NCI-H2196 treated with DMSO at 0.1 percent for 48 hours (cell line): ENCODE data around the gene PRPH.
A peak's percentile ranks its signal among the peaks of the same experiment; 100 is the strongest.
"Not testable (repeated sequence)": the region's sequence is repeated elsewhere in the genome, so short reads cannot be mapped to it uniquely, and the experiment has no call there.

ENCODE experiments used
- DNase-seq: peaks from one replicate; lab custom pipeline; 2025; ENCODE audit not compliant: unreplicated experiment; lab: John Stamatoyannopoulos, UW

The PRPH gene

DNA sequence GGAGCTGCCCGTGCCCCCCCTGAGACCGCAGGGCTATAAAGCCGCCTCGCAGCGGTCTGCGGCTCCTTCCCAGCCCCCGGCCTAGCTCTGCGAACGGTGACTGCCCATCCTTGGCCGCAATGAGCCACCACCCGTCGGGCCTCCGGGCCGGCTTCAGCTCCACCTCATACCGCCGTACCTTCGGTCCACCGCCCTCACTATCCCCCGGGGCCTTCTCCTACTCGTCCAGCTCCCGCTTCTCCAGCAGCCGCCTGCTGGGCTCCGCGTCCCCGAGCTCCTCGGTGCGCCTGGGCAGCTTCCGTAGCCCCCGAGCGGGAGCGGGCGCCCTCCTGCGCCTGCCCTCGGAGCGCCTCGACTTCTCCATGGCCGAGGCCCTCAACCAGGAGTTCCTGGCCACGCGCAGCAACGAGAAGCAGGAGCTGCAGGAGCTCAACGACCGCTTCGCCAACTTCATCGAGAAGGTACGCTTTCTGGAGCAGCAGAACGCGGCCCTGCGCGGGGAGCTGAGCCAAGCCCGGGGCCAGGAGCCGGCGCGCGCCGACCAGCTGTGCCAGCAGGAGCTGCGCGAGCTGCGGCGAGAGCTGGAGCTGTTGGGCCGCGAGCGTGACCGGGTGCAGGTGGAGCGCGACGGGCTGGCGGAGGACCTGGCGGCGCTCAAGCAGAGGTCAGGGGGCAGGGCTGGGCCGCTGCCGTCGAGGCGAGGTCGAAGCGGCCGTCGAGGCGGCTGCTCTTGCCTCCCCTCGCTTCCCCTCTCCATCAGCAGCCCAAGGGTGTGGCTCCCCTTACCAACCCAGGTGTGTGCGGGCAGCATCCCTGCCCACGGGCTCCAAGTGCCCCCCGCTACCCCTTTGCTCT, at the start of gene PRPH:
Gene PRPH (plus strand): TSS at position 66 of the 855 bp plus-strand sequence. CDS start 54 bp downstream, at position 120.
- DNase-seq: no peak

- DNase-seq: no peak
Observed at GRCh38 chr12:49251357-49251756, 43.6 kb upstream of the PRPH start.

DNA sequence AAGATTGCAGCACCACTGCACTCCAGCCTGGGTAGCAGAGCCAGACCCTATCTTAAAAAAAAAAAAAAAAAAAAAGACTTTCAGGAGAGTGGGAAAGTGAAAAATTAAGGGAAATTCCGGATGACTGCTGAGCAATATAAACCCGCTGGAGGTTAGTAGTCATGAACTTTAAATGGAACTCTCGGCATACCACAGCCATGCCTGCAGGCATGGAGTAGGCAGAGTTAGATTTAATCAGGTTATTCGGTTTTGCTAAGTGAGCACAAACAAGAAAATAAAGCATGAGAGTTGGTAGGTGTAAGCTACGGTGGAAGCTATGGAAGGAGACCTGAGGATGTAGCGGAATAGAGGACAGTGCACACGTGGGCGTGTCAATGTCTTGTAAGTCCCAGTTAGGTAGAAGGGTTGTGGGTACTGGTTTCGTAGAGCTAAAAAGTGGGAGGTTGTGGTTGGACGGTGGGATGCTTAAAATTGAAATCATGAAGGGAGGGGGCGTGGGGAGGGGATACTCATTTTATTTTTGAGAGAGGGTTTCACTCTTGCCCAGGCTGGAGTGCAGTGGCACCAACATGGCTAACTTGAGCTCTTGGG, 41.8 kb upstream of the PRPH start:
- no peak for DNase-seq

GRCh38 chr12:49255456-49255855, 39.5 kb upstream of the PRPH start:
- not testable (repeated sequence) for DNase-seq

- DNase-seq: no peak
Observed at GRCh38 chr12:49255857-49256637, 38.9 kb upstream of the PRPH start.

DNA sequence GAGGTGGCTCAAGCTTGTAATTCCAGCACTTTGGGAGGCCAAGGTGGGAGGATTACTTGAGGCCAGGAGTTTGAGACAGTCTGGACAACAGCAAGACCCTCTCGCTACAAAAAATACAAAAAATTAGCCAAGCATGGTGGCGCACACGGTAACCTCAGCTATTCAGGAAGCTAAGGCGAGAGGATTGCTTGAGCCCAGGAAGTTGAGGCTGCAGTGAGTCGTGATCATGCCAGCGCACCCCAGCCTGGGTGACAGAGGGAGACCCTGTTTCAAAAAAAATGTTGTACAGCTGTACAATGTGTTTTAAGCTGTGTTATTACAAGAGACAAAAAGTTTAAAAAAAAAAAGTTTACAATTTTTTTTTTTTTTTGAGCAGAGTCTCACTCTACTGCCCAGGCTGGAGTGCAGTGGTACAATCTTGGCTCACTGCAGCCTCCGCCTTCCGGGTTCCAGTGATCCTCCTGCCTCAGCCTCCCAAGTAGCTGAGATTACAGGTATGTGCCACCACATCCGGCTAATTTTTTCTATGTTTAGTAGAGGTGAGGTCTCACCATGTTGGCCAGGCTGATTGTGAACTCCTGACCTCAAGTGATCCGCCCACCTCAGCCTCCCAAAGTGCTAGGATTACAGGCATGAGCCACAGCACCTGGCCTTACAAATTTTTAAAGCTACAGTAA, 37.3 kb upstream of the PRPH start:
- DNase-seq: not testable (repeated sequence)

DNA sequence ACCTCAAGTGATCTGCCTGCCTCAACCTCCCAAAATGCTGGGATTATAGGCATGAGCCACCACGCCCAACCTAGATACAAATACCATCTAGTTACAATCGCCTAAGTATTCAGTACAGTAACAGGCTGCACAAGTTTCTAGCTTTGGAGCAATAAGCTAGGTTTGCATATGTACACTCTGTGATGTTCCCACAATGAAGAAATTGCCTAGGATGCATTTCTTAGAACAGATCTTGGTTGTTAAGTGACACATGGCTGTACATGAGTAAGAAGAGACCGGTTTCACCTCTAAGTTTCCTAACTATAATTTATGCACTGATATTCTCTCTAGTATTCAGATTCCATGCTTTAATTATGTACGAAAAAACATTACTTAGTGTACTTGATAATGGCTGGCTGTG, 35.5 kb upstream of the PRPH start:
- no peak for DNase-seq

GRCh38 chr12:49260166-49260565, 34.8 kb upstream of the PRPH start:
- no peak for DNase-seq

DNA sequence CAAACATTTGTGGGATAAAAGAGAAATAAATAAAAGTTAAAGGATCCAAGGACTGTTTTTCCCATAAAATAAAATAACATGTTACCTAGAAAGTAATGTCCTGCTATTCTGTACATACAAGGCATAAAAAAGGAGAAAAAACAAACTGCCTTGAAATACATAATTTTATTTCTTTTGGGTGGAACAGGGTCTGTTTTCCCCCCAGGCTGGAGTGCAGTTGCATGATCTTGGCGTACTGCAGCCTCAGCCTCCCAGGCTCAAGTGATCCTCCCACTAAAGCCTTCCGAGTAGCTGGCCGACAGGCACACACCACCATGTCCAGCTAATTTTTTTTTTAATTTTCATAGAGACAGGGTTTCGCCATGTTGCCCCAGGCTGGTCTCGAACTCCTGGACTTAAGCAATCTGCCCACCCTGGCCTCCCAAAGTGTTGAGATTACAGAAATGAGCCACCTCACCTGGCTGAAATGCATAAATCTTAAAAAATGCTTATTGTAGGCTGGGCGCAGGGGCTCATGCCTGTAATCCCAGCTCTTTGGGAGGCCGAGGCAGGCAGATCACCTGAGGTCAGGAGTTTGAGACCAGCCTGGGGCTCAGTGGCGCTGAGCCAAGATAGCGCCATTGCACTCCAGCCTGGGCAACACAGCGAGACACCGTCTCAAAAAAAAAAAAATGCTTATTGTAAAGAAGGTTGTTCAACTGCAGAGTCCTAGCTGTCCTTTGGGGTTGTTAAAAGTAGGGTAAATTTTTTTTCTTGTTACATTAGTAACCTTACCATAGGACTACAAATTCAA, 34.2 kb upstream of the PRPH start:
- no peak for DNase-seq

DNA sequence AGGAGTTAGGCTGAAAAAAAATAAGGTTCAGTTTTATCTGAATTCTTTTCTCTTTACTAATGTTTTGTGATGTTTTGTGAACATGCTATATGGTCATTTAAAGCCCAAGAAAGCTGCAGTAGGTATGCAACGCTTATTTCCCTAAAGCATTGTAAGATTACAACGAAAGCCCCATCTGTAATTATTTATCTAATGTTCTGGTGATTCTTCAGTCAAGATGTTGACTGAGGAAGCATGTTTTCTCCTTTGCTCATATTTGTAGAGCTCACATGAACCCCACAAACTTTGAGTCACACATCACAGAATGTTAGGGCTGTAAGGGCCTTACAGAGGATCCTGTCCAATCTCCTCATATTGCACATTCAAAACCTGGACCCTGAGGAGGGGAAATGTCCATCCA, 33.2 kb upstream of the PRPH start:
- no peak for DNase-seq

GRCh38 chr12:49263400-49263763, 31.6 kb upstream of the PRPH start:
- no peak for DNase-seq

DNA sequence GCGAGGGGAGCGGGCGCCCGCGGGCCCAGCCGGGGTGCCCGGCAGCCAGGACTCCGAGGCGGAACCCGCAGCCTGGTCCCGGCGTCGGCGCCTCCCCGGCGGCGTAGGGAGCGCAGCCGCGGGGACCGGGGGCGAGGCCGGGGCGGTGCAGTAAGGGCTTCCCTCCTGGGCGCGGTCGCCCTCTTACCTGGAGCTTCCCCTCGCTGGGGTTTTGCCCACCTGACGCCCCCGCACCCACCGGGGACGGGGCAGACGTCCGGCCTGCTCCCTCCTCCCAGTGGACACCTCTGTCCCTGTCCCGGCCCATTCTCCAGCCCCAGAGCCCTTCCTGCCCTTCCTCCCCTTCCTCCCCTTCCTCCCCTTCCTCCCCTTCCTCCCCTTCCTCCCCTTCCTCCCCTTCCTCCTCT, 30.5 kb upstream of the PRPH start:
- peak; percentile 68 for DNase-seq

DNA sequence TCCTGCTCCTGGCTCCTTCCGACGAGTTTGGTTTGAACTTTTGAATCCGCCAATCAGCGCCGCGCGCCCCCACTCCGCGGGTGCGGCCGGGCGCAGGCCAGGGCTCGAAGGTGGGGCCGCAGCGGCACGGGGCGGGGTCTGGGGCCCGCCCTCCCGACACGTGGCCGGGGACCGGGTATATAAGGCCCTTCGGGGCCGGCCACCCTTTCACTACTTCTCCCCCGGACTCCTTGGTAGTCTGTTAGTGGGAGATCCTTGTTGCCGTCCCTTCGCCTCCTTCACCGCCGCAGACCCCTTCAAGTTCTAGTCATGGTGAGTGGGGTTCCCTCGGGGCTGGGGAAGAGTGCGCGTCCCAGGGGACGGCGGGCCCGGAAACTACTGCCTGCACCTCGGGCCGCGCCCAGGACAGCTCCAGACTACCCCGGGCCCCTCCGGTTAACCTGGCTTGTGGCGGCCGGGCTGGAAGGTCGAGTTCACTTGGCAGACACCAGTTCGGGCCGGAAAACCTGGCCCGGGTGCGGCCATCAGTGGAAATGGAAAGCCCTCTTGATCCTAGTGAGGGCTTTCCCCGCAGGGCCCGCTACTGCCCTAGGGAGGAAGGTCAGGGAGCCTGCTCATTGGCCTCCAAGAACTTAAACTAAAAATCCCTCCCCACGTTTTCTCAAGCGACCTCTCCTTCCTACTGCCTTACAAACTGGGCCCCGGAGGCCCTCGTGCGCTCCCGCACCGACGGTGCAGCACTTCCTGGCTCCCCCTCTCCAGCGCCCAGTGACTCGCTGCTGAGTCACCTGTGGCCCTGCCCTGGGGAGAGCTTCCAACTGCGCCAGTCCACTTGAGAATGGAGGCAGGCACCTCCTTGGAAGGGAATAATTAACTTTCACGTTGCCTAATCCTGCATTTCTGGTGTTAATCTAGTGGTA, 29.8 kb upstream of the PRPH start, which contains the start of gene TUBA1C:
Gene TUBA1C (plus strand): TSS at position 210 of the 920 bp plus-strand sequence. CDS start 100 bp downstream, at position 310.
- peak; percentile 73 for DNase-seq

GRCh38 chr12:49269191-49269590, 25.8 kb upstream of the PRPH start:
- not testable (repeated sequence) for DNase-seq

- no peak for DNase-seq
Observed at GRCh38 chr12:49272790-49273725, 21.9 kb upstream of the PRPH start.

DNA sequence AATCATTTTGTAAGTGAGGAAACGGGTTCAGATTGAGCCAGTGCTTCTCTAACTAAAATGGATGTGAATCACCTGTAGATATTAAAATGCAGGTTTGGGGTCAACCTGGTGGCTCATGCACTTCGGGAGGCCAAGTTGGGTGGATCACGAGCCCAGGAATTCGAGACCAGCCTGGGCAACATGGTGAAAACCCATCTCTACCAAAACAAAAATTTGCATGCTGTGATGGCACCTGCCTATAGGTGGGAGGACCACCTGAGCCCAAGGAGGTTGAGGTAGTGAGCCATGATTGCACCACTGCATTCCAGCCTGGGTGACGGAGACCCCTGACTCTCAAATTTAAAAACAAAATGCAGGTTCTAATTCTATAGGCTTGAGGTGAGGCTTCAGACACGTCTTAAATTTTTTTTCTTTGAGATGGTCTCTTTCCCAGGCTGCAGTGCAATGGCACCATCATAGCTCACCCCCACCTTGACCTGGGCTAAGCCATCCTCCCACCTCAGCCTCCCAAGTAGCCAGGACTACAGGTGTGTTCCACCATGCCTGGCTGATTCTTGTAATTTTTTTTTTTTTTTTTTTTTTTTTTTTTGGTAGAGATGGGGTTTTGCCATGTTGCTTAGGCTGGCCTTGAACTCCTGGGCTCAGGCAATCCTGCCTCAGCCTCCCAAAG, 21.1 kb upstream of the PRPH start:
- no peak for DNase-seq

GRCh38 chr12:49274396-49275069, 20.4 kb upstream of the PRPH start:
- no peak for DNase-seq
